ENCODE results near the gene TIMP3.

Gene TIMP3

DNA sequence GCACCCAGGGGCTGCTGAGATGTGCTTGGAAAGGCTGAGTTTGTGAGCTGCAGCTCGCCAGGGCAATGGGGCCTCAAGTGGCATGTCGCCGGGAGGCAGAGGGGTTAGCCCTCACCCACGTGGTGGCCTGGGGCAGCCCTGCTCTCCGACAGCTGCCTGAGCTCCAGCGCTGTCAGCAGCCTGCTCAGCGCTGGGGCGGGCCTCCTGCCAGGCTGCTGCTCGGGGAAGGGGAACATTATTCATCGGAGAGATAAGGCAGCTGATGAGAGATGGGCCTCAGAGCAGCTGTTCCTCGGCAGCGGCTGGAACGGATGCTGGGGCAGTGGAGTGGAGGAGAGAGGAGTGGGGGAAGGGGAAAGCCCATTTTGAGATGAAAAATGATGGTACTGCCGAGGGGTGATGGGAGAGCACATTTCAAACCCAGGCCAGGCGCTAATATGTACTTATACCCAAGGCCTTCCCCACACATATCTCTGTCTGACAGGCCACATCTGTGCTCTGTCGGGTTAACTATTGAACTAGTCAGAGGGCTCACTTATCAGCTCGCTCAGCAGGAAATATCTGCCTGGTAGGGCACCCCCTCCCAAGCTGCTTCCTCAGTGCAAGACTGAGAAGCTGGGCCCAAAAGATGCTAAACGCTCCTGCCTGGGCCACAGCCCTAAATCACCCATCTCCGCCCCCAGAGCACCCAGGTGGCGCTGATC is 79.5 kb downstream of the TIMP3 start:
- Mint-ChIP-seq H3K4me3 (no peak overlapping the region), H3K27me3 (ENCODE audit: low read depth) (no peaks in the 10 kb centered on the region), H3K36me3 (ENCODE audit: low read depth) (no peaks in the 10 kb centered on the region), H3K9me3 (no peaks in the 10 kb centered on the region), H3K27ac (no peak overlapping the region), H3K4me1 (ENCODE audit: low read depth) (peaks cover 2% of the 10 kb centered on the region)

DNA sequence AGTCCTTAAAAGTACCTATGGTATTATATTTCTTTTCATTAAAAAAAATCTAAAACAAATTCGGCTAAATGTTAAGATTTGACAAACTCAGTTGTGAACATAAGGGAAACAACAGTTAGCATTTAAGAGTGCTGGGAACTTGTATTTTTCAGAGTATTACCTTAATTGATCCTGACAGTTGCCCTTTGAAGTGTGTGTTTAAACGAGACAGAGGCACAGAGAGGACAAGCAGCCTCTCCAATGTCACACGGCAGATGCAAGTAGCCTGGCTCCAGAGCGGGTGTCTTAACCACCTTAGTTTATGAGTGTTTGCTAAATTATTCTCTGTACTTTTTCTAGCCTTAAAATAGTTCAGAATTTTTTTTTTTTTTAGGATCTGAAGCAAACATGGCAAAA is 80.9 kb downstream of the TIMP3 start:
- Mint-ChIP-seq H3K4me3 (no peak overlapping the region), H3K4me1 (ENCODE audit: low read depth) (peaks cover 2% of the 10 kb centered on the region), H3K9me3 (no peaks in the 10 kb centered on the region), H3K27me3 (ENCODE audit: low read depth) (no peaks in the 10 kb centered on the region), H3K27ac (no peak overlapping the region), H3K36me3 (ENCODE audit: low read depth) (no peaks in the 10 kb centered on the region)

DNA sequence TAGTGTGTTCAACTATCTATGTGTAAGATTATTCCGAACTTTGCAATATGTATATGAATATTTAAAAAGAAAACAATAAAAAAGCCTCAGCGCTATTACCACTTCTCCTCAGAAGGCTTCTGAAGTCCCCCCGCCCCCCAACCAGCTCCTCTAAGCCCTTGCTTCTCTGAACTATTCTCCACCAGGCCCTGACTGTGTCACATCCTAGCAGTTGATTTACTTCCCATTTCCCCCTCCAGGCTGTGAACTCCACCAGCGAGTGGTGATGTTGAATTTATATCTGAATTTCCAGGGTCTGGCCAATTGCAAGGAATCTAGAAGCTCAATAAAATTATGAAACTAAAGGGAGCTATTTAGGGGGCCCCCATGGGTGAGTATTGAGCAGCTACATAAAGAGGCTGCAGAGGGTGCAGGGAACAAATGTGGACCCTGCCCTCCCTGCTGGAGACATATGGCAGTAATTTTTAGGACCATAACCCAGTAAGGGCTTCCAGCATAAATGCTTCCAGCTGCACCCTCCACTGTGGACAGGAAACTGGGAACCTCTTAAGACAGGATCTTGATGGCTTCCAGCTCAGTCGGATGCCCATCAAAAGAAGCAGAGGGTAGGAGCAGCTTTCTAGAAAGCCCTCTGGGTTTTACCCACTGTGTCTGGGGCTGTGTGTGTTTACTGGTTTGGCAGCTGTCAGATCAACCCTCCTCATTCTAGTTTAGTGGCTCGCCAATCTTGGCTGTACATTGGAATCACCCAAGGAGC is 81.4 kb downstream of the TIMP3 start:
- H3K27me3 Mint-ChIP-seq (ENCODE audit: low read depth) = no peaks in the 10 kb centered on the region
- H3K9me3 Mint-ChIP-seq = no peaks in the 10 kb centered on the region
- H3K36me3 Mint-ChIP-seq (ENCODE audit: low read depth) = no peaks in the 10 kb centered on the region
- H3K4me3 Mint-ChIP-seq = no peak overlapping the region
- H3K27ac Mint-ChIP-seq = no peak overlapping the region
- peaks cover 2% of the 10 kb centered on the region for H3K4me1 Mint-ChIP-seq (ENCODE audit: low read depth)

DNA sequence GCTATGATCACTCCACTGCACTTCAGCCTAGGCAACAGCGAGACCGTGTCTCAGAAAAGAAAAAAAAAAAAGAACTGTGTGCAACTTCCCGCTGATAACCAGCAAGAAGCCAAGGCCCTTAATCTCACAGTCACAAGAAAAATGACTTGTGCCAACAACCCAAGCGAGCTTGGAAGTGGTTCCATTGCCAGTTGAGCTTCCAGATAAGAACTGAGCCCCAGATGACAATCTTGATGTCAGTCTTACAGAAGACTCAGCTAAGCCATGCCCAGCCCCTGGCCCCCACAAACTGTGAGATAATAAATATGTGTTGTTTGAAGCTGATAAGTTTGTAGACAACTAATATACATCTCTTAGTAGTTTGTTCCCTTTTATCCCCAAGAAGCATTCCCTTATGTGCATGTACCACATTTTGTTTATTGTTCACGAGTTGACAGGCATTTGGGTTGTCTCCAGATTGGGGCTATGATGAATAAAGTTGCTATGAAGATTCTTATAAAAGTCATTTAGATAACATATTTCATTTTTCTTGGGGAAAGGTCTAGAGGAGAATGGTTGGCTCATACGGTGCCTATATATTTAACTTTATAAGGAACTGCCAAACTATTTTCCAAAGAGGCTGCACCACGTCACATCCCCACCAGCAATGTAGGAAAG is 85.9 kb downstream of the TIMP3 start:
- no peaks in the 10 kb centered on the region for H3K27me3 Mint-ChIP-seq (ENCODE audit: low read depth)
- H3K36me3 Mint-ChIP-seq (ENCODE audit: low read depth) = no peaks in the 10 kb centered on the region

DNA sequence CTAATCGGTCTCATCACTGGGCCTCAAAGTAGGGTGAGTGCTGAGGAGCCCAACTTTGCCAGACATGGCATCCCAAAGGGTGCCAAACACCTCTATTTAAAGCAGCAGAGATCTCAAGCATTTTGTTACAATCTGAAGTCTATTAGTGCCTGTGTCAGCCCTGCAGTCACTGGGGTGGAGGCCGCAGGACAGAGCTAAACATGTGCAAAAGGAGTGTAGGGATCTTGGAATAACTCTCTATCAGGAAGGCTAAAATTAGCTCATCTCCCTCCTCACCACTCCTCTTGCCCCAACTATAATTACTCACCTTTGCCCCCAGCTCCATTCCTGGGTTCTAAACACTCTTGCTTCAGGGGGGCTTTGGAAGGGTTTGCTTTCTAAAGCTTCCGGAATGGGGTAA is 87.5 kb downstream of the TIMP3 start:
- Mint-ChIP-seq H3K9me3 (no peaks in the 10 kb centered on the region), H3K4me1 (ENCODE audit: low read depth) (no peaks in the 10 kb centered on the region), H3K36me3 (ENCODE audit: low read depth) (no peaks in the 10 kb centered on the region), H3K27me3 (ENCODE audit: low read depth) (no peaks in the 10 kb centered on the region), H3K4me3 (no peak overlapping the region), H3K27ac (no peak overlapping the region)

More for the DNA sequence above, 85.9 kb downstream of the TIMP3 start:
- H3K4me3 Mint-ChIP-seq = no peak overlapping the region
- no peak overlapping the region for H3K27ac Mint-ChIP-seq
- no peaks in the 10 kb centered on the region for H3K4me1 Mint-ChIP-seq (ENCODE audit: low read depth)
- H3K9me3 Mint-ChIP-seq = no peaks in the 10 kb centered on the region

- Mint-ChIP-seq H3K27ac (no peak overlapping the region), H3K36me3 (ENCODE audit: low read depth) (no peaks in the 10 kb centered on the region), H3K4me3 (no peak overlapping the region), H3K4me1 (ENCODE audit: low read depth) (no peaks in the 10 kb centered on the region), H3K9me3 (no peaks in the 10 kb centered on the region), H3K27me3 (ENCODE audit: low read depth) (no peaks in the 10 kb centered on the region)
These were observed 95.4 kb downstream of the TIMP3 start for GRCh38 chr22:32896891-32897290.

DNA sequence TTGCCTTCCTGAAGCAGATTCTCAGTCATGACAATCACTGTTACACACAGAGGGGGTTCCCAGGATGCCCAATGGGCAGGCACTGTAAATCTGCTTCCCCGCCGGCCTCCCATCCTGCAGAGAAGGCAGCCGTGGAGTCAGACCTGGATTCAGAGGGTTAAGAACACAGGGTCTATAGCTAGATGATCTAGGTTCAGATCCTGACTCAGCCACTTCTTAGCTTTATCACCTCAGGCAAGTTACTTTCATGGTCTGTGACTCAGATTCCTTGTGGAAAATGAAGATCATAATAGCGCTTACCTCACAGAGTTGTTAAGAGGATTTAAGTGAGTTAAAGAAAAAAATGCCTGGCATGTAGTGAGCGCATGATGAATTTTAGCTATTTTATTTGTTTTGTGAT is 95.9 kb downstream of the TIMP3 start:
- no peaks in the 10 kb centered on the region for H3K36me3 Mint-ChIP-seq (ENCODE audit: low read depth)

GRCh38 chr22:32900886-32901635 is 99.6 kb downstream of the TIMP3 start:
- H3K36me3 Mint-ChIP-seq (ENCODE audit: low read depth) = no peaks in the 10 kb centered on the region
- H3K4me3 Mint-ChIP-seq = no peak overlapping the region
- H3K4me1 Mint-ChIP-seq (ENCODE audit: low read depth) = no peaks in the 10 kb centered on the region
- no peaks in the 10 kb centered on the region for H3K9me3 Mint-ChIP-seq
- H3K27ac Mint-ChIP-seq = no peak overlapping the region
- no peaks in the 10 kb centered on the region for H3K27me3 Mint-ChIP-seq (ENCODE audit: low read depth)

More for the DNA sequence above, 95.9 kb downstream of the TIMP3 start:
- H3K27ac Mint-ChIP-seq = no peak overlapping the region
- H3K9me3 Mint-ChIP-seq = no peaks in the 10 kb centered on the region
- no peaks in the 10 kb centered on the region for H3K27me3 Mint-ChIP-seq (ENCODE audit: low read depth)
- H3K4me1 Mint-ChIP-seq (ENCODE audit: low read depth) = no peaks in the 10 kb centered on the region
- no peak overlapping the region for H3K4me3 Mint-ChIP-seq

GRCh38 chr22:32901925-32902324 is 100.4 kb downstream of the TIMP3 start:
- Mint-ChIP-seq H3K27ac (no peak overlapping the region), H3K36me3 (ENCODE audit: low read depth) (no peaks in the 10 kb centered on the region), H3K27me3 (ENCODE audit: low read depth) (no peaks in the 10 kb centered on the region), H3K4me1 (ENCODE audit: low read depth) (no peaks in the 10 kb centered on the region), H3K4me3 (no peak overlapping the region), H3K9me3 (no peaks in the 10 kb centered on the region)

DNA sequence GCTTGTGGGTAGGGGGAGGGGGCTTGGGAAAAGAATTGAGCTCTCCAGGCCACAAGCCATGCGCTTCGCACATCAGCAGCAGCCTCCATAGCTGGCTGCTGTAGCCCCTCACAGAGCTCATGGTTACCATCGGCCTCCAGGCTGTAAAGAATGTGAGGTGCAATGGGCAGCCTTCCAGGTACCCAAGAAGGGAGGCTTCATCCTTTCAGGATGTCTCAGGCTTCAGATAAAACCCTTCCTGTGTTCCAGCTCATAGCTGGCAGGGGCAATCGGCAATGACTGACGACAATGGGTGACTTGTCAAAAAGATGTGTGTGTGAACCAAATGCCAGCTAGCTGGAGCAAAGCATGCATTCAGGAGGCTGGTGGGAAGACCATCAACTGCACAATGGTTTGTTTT is 102.0 kb downstream of the TIMP3 start:
- Mint-ChIP-seq H3K4me3 (no peak overlapping the region), H3K36me3 (ENCODE audit: low read depth) (no peaks in the 10 kb centered on the region), H3K27me3 (ENCODE audit: low read depth) (no peaks in the 10 kb centered on the region), H3K9me3 (no peaks in the 10 kb centered on the region), H3K27ac (no peak overlapping the region), H3K4me1 (ENCODE audit: low read depth) (no peaks in the 10 kb centered on the region)

GRCh38 chr22:32904044-32904443 is 102.5 kb downstream of the TIMP3 start:
- H3K27me3 Mint-ChIP-seq (ENCODE audit: low read depth) = no peaks in the 10 kb centered on the region
- H3K4me1 Mint-ChIP-seq (ENCODE audit: low read depth) = no peaks in the 10 kb centered on the region
- no peaks in the 10 kb centered on the region for H3K36me3 Mint-ChIP-seq (ENCODE audit: low read depth)
- no peak overlapping the region for H3K4me3 Mint-ChIP-seq
- no peaks in the 10 kb centered on the region for H3K9me3 Mint-ChIP-seq
- no peak overlapping the region for H3K27ac Mint-ChIP-seq

- no peaks in the 10 kb centered on the region for H3K4me1 Mint-ChIP-seq (ENCODE audit: low read depth)
These were observed 103.9 kb downstream of the TIMP3 start for GRCh38 chr22:32905400-32905799.

DNA sequence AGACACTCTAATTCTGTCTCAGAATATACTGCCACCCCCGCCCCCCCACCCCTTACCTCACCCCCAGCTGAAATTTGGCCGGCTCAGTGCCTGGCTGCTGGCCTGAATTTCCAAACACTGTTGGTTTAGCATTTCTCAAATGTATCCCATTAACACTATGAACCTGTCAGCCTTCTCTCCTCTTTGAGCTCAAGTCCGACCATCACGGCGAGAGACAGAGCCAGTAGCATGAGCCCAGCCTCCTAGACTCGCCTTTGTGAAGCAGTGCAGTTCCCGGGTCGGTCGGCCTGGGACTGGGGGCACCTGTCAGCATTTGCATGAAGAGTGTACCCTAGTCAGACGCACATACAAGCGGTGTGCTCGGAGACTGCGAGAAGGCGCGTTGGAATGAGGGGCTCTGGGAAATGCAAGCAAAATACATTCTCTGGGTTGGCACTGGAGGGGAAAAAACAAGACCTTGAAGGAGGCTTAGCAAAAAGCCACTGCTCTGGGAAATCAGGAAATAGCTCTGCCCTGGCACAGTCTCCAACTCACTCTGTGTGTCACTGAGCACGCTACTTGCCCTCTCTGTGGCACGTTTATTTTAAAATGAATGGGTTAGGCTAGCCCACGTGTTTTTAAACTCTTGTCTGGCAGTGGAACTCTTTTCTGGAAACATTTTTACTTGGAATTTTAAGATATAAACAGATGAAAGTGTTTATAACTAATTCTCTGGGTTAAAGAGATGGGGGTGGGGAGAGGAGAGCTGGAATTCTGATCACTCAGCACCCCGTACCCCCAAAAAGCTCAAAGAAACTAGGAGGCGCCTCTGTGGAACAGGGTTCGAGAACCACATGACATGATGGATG is 108.3 kb downstream of the TIMP3 start:
- Mint-ChIP-seq H3K9me3 (peaks cover 3% of the 10 kb centered on the region), H3K4me1 (ENCODE audit: low read depth) (no peaks in the 10 kb centered on the region), H3K27ac (no peak overlapping the region), H3K36me3 (ENCODE audit: low read depth) (no peaks in the 10 kb centered on the region), H3K4me3 (no peak overlapping the region), H3K27me3 (ENCODE audit: low read depth) (no peaks in the 10 kb centered on the region)

More at GRCh38 chr22:32905400-32905799, 103.9 kb downstream of the TIMP3 start:
- Mint-ChIP-seq H3K36me3 (ENCODE audit: low read depth) (no peaks in the 10 kb centered on the region), H3K27ac (no peak overlapping the region), H3K4me3 (no peak overlapping the region), H3K27me3 (ENCODE audit: low read depth) (no peaks in the 10 kb centered on the region), H3K9me3 (no peaks in the 10 kb centered on the region)

DNA sequence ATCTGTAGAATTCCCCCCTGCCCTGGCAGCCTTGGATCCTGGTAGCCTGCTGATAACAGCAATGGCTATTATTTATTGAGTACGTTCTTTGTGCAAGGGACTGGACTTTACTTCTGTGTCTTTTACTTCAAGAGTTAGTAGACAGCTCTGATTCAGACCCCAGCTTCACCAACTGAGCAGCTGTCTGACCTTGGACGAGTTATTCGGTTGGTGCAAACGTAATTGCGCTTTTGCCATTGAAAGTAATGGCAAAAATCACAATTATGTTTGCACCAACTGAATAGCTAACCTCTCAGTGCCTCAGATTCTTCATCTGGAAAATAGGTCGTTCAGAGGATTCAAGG is 108.9 kb downstream of the TIMP3 start:
- no peak overlapping the region for H3K27ac Mint-ChIP-seq
- H3K27me3 Mint-ChIP-seq (ENCODE audit: low read depth) = no peaks in the 10 kb centered on the region
- no peaks in the 10 kb centered on the region for H3K4me1 Mint-ChIP-seq (ENCODE audit: low read depth)
- no peak overlapping the region for H3K4me3 Mint-ChIP-seq
- peaks cover 6% of the 10 kb centered on the region for H3K9me3 Mint-ChIP-seq
- H3K36me3 Mint-ChIP-seq (ENCODE audit: low read depth) = no peaks in the 10 kb centered on the region

All from T-helper 1 cell treated with Interleukin-12 subunit alpha and Interleukin-12 subunit beta and Interleukin-4 antibody, amounts not matched to agents 30 μg/mL and 1 μg/mL, for 36 hours (primary cell).